Activated CD4-positive, alpha-beta T cell treated with anti-CD3 and anti-CD28 coated beads, Interleukin-2, Interleukin-4, amounts not matched to agents 100 ng/mL and 50 ng/mL, durations not matched to agents 16 hours and 8 hours (primary cell): Measurements from ENCODE around the gene VPS13A.
A peak's percentile ranks its signal among the peaks of the same experiment; 100 is the strongest.

Source experiments
- DNase-seq: peaks from one replicate; pipeline ENCODE4 v3.0.0-alpha.2; 2020; ENCODE audit warnings: low spot score

The VPS13A gene

GRCh38 chr9:77177143-77177893 lies at the start of gene VPS13A:
TSS of gene VPS13A (plus strand) at chr9:77177534. CDS start at chr9:77177705, 171 bp downstream.
- peak; percentile 95 for DNase-seq

DNA sequence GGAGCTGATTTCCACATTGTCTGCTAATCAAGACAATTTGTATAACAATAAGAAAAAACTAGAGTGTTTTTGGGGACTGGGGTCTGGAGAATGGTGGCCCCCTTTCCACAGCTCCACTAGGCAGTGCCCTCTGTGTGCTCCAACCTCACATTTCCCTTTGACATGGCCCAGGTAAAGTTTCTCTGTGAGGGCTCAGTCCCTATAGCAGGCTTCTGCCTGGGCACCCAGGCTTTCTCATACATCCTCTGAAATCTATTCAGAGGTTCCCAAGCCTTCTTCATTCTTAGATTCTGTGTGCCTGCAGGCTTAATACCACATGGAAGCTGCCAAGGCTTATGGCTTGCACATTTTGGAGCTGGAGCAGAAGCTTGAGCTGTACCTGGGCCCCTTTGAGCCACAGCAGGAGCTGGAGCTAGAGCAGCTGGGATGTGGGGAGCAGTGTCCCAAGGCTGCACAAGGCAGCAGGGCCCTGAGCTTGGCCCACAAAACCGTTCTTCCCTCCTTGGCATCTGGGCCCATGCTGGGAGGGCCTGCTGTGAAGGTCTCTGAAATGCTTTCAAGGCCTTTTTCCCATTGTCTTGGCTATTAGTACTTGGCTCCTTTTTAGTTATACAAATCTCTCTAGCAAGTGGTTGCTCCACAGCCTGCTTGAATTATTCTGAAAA lies 49.1 kb upstream of the VPS13A start:
- DNase-seq = no peak

DNA sequence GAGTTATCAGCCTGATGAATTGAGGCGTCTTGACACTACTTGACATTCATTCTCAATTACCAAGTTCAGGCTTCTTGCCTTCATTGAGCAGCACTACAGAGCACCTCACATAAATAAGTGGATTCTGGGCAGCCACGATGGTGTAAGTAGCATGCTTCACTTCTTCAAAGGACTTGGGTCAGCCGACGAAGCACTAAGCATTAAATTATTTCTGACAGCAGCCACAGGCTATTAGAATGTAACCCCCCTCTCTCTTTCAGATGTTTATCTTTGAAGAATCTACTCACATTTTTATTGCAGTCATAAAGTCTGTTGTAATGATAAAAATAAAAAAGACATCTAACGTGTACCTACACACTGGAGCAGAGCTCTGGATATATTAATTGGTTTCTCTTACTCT lies 45.9 kb upstream of the VPS13A start:
- no peak for DNase-seq

DNA sequence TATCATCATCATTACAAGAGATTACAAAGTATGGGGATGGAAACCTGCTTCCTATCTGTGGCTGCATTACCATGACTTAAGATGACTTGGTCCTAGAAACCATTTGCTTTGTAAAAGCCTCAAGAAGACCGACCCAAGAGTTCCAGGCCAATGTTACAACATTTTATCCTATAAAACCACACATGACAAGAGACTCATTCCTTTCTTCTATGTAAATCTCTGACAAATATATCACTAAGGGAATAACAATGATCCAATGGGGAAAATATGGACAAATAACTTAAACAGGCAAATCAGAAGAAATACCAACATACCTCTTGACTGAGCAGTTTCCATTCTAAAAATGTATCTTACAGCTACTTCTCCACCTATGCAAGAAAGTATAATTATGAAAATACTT lies 44.3 kb upstream of the VPS13A start:
- DNase-seq = no peak

GRCh38 chr9:77142366-77142765 lies 35.0 kb upstream of the VPS13A start:
- no peak for DNase-seq

DNA sequence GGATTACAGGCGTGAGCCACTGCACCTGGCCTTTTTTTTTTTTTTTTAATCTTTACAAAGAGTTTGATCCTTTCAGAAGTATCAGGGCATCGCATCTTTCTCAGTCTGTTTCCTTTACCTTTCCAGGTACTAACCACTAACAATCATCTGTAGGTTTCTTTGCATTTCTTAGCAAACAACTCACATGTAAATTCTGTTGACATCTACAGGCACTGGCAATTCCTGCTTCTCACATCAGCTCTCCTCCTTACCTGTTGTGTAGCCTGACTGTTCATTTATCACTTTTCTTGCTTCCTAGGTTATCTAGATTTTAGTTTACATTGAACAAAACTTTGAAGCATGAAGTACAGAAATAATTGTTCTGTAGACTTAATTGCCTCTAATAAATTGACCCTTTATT lies 27.5 kb upstream of the VPS13A start:
- no peak for DNase-seq

GRCh38 chr9:77152289-77152688 lies 25.0 kb upstream of the VPS13A start:
- DNase-seq = no peak

GRCh38 chr9:77156646-77157371 lies 20.5 kb upstream of the VPS13A start:
- DNase-seq = no peak

DNA sequence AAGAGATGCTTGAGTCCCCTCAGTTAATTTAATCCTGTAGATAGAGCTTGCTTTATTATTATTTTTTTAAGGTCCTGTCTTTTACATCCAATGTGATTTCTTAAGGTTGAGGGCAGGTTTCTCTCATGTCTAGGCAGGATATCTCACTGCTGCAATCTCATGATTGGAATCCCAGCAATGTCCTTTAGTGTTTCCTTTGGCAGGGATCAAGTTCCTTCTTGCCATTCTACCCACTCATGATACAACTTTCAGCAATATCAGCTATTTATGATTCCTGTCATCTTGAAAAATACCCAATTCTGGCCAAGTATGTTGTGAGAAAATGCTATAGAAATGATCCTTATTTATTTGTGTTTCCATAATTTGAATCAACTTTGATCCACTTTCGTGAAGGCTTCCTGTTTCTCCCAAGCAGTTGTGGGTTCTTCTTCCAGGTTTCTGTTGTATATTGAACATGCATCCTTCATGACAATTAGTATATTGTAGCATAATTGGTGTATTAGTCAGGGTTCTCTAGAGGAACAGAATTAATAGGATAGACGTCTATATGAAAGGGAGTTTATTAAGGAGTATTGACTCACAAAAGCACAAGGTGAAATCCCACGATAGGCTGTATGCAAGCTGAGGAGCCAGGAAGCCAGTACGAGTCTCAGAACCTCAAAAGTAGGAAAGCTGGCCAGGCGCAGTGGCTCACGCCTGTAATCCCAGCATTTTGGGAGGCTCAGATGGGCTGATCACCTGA lies 18.4 kb upstream of the VPS13A start:
- DNase-seq = no peak

GRCh38 chr9:77161191-77161590 lies 16.1 kb upstream of the VPS13A start:
- DNase-seq = no peak

GRCh38 chr9:77161966-77162365 lies 15.4 kb upstream of the VPS13A start:
- DNase-seq = no peak

DNA sequence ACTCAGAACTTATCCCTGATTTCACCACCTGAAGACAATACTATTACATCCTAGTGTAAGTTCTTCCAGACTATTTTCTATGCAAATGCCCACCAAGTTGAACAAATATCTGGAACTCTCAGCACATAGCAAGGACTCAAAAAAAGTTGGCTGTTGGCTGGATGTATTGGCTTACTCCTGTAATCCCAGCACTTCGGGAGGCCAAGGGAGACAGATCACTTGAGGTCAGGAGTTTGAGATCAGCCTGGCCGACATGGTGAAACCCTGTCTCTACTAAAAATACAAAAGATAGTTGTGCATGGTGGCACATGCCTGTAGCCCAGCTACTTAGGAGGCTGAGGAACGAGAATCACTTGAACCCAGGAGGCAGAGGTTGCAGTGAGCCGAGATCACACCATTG lies 15.0 kb upstream of the VPS13A start:
- no peak for DNase-seq

DNA sequence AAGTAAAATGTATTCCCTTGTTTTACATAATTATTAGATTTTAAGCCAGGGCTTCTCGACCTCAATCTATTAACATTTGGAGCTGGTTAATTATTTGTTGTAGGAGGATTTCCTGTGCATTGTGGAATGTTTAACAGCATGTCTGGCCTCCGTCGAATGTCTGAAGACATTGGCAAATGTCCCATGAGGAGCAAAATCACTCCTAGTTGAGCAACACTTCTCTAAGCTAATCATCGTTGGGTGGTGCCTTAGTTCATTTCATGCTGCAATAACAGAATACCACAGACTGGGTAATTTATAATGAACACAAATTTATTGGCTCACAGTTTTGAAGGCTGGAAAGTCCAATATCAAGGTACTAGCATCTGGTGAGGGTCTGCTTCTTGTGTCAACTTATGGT lies 13.4 kb upstream of the VPS13A start:
- DNase-seq = no peak

DNA sequence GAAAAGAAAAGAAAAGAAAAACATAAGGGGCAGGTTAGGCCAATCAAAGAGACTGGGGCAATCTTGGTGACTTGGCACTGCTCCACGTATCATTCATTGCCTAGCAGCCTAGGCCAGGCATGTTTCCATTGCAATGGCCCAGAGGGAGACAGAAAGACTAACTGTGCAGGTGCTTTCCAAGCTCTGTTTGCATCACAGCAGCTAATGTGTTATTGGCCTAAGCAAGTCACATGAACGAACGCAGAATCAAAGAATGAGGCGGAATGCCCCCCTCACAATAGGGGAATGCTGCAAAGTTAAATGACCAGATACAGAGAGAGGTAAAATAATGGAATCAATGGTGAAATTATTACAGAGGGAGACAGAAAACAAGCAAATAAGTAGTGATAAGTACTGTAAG lies 11.1 kb upstream of the VPS13A start:
- DNase-seq = no peak

DNA sequence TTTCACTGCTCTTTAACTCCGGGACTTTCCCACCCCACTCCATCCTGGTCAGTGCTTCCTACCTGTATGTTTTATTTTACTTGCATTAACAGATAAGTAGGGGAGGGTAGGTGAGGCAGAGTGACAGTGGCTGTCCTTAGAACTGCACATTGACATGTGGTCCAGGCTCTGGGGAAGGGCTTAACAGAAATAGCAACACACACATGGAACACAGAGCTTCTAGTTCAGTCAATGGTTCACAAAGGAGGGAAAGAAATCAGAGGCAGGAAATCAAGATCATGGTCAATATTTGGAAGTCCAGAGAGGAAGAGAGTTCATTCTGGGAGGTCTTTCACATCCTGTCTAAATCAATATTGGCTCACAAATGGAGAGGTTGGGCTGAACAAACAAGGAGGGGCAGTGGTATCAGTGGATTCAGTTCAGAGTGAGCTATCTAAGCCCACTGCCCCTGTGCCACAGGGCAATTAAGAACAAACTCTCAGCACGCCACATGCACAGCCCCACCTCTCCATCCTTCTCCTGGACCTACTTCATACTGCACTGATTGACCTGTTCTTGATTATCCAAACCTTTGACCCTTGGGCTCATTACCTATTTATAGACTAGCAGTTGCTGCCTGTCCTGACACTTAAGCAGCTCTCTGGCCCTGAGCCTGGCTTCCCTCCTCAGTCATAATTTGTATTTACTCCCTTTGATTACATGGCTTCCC lies 6.2 kb upstream of the VPS13A start:
- DNase-seq = no peak

- DNase-seq = no peak
Observed at GRCh38 chr9:77175151-77175550, 2.2 kb upstream of the VPS13A start.

- no peak for DNase-seq
Observed at GRCh38 chr9:77176106-77176505, 1.2 kb upstream of the VPS13A start.

DNA sequence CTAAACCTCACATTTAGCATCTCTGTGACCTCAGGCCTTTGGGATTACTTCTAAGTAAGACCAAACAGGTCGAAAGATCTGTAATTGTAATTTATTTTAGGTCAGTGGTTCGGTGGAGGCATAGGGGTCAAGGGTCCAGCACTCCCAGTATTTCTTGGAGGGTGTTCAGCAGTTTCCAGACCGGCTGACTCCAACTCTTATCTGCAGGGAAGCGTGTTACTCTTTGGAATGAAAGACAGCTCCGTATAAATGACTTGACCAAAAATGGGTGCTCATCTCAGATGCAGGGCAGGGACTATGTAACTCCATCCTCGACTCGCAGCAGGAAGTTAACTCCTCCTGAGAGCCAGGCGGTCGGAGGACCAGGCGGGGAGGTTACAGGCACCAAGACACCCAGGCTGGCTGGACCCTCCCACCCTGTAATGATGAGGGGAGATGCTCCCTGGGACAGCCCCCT lies 620 bp upstream of the VPS13A start:
- no peak for DNase-seq

DNA sequence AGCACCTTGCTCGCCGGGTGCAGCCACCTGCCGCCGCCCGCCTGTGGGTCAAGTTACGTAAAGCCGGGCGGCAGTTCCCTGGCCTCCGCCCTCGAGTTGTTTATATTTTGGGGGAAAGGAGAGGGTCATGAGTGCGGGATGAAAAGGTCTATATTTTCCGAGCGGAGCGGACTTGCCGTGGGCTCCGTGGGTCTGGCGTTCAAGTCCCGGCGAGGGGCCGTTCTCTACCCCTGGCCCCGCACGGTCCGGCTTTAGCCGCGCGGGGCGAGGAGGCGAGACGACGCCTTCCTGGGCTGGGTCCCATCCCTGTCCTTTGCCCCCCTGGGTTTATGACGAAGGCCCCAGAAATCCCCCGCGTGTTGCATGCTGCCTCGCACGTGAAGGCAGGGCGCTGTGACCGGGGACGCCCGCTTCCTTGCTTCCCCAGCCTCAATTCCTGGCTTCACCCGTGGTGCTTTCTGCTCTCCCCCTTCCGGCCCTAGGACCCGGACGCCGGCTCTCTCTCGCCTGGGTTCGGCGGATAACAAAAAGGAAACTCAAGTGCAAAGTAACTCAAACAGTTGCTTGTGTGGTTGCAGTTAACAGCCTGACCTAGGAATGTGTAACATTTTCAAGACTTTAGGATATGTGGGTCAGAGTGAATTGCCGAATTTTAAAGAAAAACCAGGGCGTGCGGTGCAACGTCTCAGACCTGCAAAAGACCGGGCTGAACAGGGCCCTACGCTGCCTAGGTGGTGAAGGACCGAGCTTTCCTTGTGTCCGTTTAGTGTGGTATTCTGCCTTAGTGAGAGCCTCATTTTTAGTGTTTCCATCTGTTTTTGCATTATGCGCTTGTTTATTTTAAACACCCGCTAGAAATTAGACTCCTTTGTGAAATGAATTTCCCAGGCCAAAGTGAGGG lies 810 bp downstream of the VPS13A start:
- DNase-seq = peak; percentile 59

DNA sequence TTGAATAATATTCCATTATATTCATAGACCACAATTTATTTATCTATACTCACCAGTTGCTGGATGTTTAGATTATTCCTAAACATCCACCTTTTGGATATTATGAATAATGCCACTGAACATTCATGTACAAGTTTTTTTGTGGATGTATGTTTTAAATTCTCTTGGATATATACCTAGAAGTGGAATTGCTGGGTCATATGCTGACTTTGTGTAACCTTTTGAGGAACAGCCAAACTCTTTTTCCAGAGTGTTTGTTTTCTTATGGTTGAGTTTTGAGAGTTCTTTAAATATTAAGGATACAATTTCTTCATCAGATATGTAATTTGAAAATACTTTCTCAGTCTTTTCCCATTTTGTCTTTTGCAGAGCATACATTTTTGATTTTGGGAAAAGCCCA lies 2.7 kb downstream of the VPS13A start:
- no peak for DNase-seq

- DNase-seq = no peak
Observed at GRCh38 chr9:77183581-77183980, 6.2 kb downstream of the VPS13A start.
